Measurements from ENCODE around the gene XYLT1.

GRCh38 chr16:17336530-17336900 is 134.2 kb downstream of the XYLT1 start:
- TF ChIP-seq EZH2 (IDR thresholded peaks at IDR 0.05; ENCODE audit: insufficient read depth, poor library complexity, severe bottlenecking) (no peak), EZH2phosphoT487 (IDR thresholded peaks at IDR 0.05; ENCODE audit: insufficient read depth, low read depth) (no peak)
